Suppressor macrophage treated with lipopolysaccharide for 1 hour (primary cell): ENCODE results near the gene KDM3A.
A peak's percentile ranks its signal among the peaks of the same experiment; 100 is the strongest.

Experiments used
- DNase-seq, 3 donors: peaks; one replicate each; pipeline ENCODE4 v3.0.0-alpha.2; 2020 to 2022

KDM3A gene

GRCh38 chr2:86440631-86441391, at the start of gene KDM3A:
Gene KDM3A, plus strand, starts transcription at chr2:86441371. Its CDS starts 677 bp downstream, at chr2:86442048.
- peak; percentile 99 to 100 (median 99) for DNase-seq

- DNase-seq = no peak
Measured at GRCh38 chr2:86392873-86393518, 48.2 kb upstream of the KDM3A start.

GRCh38 chr2:86393521-86394491, 47.4 kb upstream of the KDM3A start:
- peak; percentile 39 to 68 (median 44) for DNase-seq

GRCh38 chr2:86396291-86396785, 44.8 kb upstream of the KDM3A start:
- peak; percentile 46 to 59 (median 52) for DNase-seq

- DNase-seq = no peak
Measured at GRCh38 chr2:86397986-86398385, 43.2 kb upstream of the KDM3A start.

GRCh38 chr2:86398500-86399474, 42.4 kb upstream of the KDM3A start:
- peak; percentile 39 to 58 (median 52) for DNase-seq

- DNase-seq = no peak
Measured at GRCh38 chr2:86400321-86400720, 40.9 kb upstream of the KDM3A start.

GRCh38 chr2:86410581-86410980, 30.6 kb upstream of the KDM3A start:
- no peak for DNase-seq

GRCh38 chr2:86411396-86411795, 29.8 kb upstream of the KDM3A start:
- peak; percentile 31 to 36 (median 33) for DNase-seq

GRCh38 chr2:86412007-86412406, 29.2 kb upstream of the KDM3A start:
- no peak for DNase-seq

- no peak for DNase-seq
Measured at GRCh38 chr2:86413296-86414094, 27.7 kb upstream of the KDM3A start.

- DNase-seq = no peak
Measured at GRCh38 chr2:86414996-86415395, 26.2 kb upstream of the KDM3A start.

- DNase-seq = peak in 2 of 3 donors; percentile 14 to 28
Measured at GRCh38 chr2:86416146-86416545, 25.0 kb upstream of the KDM3A start.

- no peak for DNase-seq
Measured at GRCh38 chr2:86417961-86418360, 23.2 kb upstream of the KDM3A start.

GRCh38 chr2:86420913-86421312, 20.3 kb upstream of the KDM3A start:
- DNase-seq = peak in 2 of 3 donors; percentile 18 to 28

- no peak for DNase-seq
Measured at GRCh38 chr2:86426271-86426670, 14.9 kb upstream of the KDM3A start.

GRCh38 chr2:86429335-86429734, 11.8 kb upstream of the KDM3A start:
- DNase-seq = no peak

GRCh38 chr2:86430368-86430767, 10.8 kb upstream of the KDM3A start:
- DNase-seq = no peak

- DNase-seq = peak; percentile 38 to 76 (median 74)
Measured at GRCh38 chr2:86433137-86433536, 8.0 kb upstream of the KDM3A start.

- no peak for DNase-seq
Measured at GRCh38 chr2:86434290-86434689, 6.9 kb upstream of the KDM3A start.

GRCh38 chr2:86435531-86435930, 5.6 kb upstream of the KDM3A start:
- DNase-seq = no peak
